Left ventricle myocardium inferior (tissue), 1 donor: ENCODE measurements around the gene RIPOR3. TPM values are rescaled to one million over a fixed set of nuclear protein-coding genes. Genes with fewer than 3 reads are reported as not detected.
"Not testable (repeated sequence)": the region's sequence is repeated elsewhere in the genome, so short reads cannot be mapped to it uniquely, and the experiment has no call there.

ENCODE experiments used
- DNase-seq: peaks from one replicate; pipeline ENCODE4 v3.0.0-alpha.2; 2020
- H3K27ac ChIP-seq: fragments of 200-600 bp; replicated peaks from 2 replicates; pipeline ENCODE4 v1.8.0; 2021
- H3K27me3 ChIP-seq: fragments of 200-600 bp; 2 replicates; pipeline ENCODE4 v1.8.0; 2021; ENCODE audit warnings: low read depth
- H3K36me3 ChIP-seq: fragments of 200-600 bp; 2 replicates; pipeline ENCODE4 v1.8.0; 2021
- H3K4me1 ChIP-seq: fragments of 200-600 bp; 2 replicates; pipeline ENCODE4 v1.8.0; 2021
- H3K4me3 ChIP-seq: fragments of 200-600 bp; 2 replicates; pipeline ENCODE4 v1.8.0; 2021; ENCODE audit warnings: mild to moderate bottlenecking, moderate library complexity
- H3K9me3 ChIP-seq: fragments of 200-600 bp; replicated peaks from 2 replicates; pipeline ENCODE4 v1.8.0; 2021
- CTCF ChIP-seq: fragments of 200-600 bp; IDR thresholded peaks from 2 replicates; pipeline ENCODE4 v1.8.0; 2021; ENCODE audit warnings: antibody characterized with exemption, mild to moderate bottlenecking, borderline replicate concordance
- intact Hi-C: fragments of 100-400 bp; cut with micrococcal nuclease; formaldehyde crosslinking; loops from one replicate; pipeline ENCODE4 v1.11.0; 2022
- total RNA-seq: library from RNA; stranded (reverse); fragmentation: NEBNext Ultra II Directional; extraction: Animal tissue kit (Norgen Biotek cat#: 25700); gene quantifications from one replicate; pipeline ENCODE4 v1.2.1, GENCODE V29; 2021
- donor health status: DM: no; HTN: yes; CAD: no; lungs with severe emphysema.

The RIPOR3 gene
- total RNA-seq, 1 donor from 2014 or later = 6.5 TPM

- intact Hi-C loops, DNase-seq, H3K4me3 ChIP-seq, H3K27me3 ChIP-seq, H3K36me3 ChIP-seq, H3K9me3 ChIP-seq: not testable (repeated sequence)
- H3K4me1 ChIP-seq = peaks cover 41% of the 10 kb centered on the region
- H3K27ac ChIP-seq = peak overlapping the region; percentile 74
These were observed 53.1 kb downstream of the RIPOR3 start for GRCh38 chr20:50638015-50638847.

GRCh38 chr20:50636601-50637540 is 54.5 kb downstream of the RIPOR3 start:
- no peaks in the 10 kb centered on the region for H3K36me3 ChIP-seq
- peaks cover 36% of the 10 kb centered on the region for H3K4me1 ChIP-seq
- no peak for DNase-seq
- no peak for TF ChIP-seq CTCF
- H3K4me3 ChIP-seq = peak overlapping the region; percentile 41
- H3K27ac ChIP-seq = peak overlapping the region; percentile 74
- H3K9me3 ChIP-seq = no peaks in the 10 kb centered on the region
- intact Hi-C loops = no loop called here
- no peaks in the 10 kb centered on the region for H3K27me3 ChIP-seq

GRCh38 chr20:50635676-50636600 is 55.4 kb downstream of the RIPOR3 start:
- Histone ChIP-seq H3K4me3 (peak overlapping the region; percentile 41), H3K27ac (peak overlapping the region; percentile 74), H3K27me3 (no peaks in the 10 kb centered on the region), H3K4me1 (peaks cover 36% of the 10 kb centered on the region), H3K9me3 (no peaks in the 10 kb centered on the region), H3K36me3 (no peaks in the 10 kb centered on the region)
- intact Hi-C loops = no loop called here
- peak; percentile 73 for DNase-seq
- TF ChIP-seq CTCF = peak; percentile 89

- DNase-seq = no peak
- no peaks in the 10 kb centered on the region for H3K27me3 ChIP-seq
- no peak for TF ChIP-seq CTCF
- H3K9me3 ChIP-seq = no peaks in the 10 kb centered on the region
- intact Hi-C loops = no loop called here
- H3K4me3 ChIP-seq = peak overlapping the region; percentile 41
- peak overlapping the region; percentile 74 for H3K27ac ChIP-seq
- no peaks in the 10 kb centered on the region for H3K36me3 ChIP-seq
- peaks cover 36% of the 10 kb centered on the region for H3K4me1 ChIP-seq
These were observed 56.3 kb downstream of the RIPOR3 start for GRCh38 chr20:50635014-50635557.

GRCh38 chr20:50634191-50634590 is 57.2 kb downstream of the RIPOR3 start:
- no peak for TF ChIP-seq CTCF
- no peak for DNase-seq
- Histone ChIP-seq H3K4me3 (no peak overlapping the region), H3K9me3 (no peaks in the 10 kb centered on the region), H3K4me1 (peaks cover 43% of the 10 kb centered on the region), H3K36me3 (no peaks in the 10 kb centered on the region), H3K27me3 (no peaks in the 10 kb centered on the region), H3K27ac (peak overlapping the region; percentile 74)
- intact Hi-C loops = no loop called here
